Epithelial cell of prostate (primary cell): Measurements from ENCODE around the gene ZSWIM6.
"Not testable (repeated sequence)": the region's sequence is repeated elsewhere in the genome, so short reads cannot be mapped to it uniquely, and the experiment has no call there.

Experiments
- DNase-seq: peaks from one replicate; pipeline ENCODE4 v3.0.0-alpha.2; 2011; ENCODE audit warnings: low read depth, low spot score
- H3K27ac ChIP-seq: fragments of 450-650 bp; 2 replicates; pipeline ENCODE4 v1.5.1; 2017; ENCODE audit warnings: mild to moderate bottlenecking

ZSWIM6 gene

GRCh38 chr5:61402244-61402823 is 70.3 kb downstream of the ZSWIM6 start:
- no peak for DNase-seq
- no peak overlapping the region for H3K27ac ChIP-seq

- H3K27ac ChIP-seq = no peak overlapping the region
Observed at GRCh38 chr5:61402970-61403900, 71.2 kb downstream of the ZSWIM6 start.

GRCh38 chr5:61405511-61406295 is 73.6 kb downstream of the ZSWIM6 start:
- no peak for DNase-seq

More at GRCh38 chr5:61402970-61403900, 71.2 kb downstream of the ZSWIM6 start:
- no peak for DNase-seq

GRCh38 chr5:61406497-61406896 is 74.4 kb downstream of the ZSWIM6 start:
- not testable (repeated sequence) for DNase-seq, H3K27ac ChIP-seq

More at GRCh38 chr5:61405511-61406295, 73.6 kb downstream of the ZSWIM6 start:
- H3K27ac ChIP-seq = no peak overlapping the region

- peak overlapping the region; percentile 70 for H3K27ac ChIP-seq
- DNase-seq = no peak
Observed at GRCh38 chr5:61407706-61408270, 75.7 kb downstream of the ZSWIM6 start.

GRCh38 chr5:61408476-61409168 is 76.6 kb downstream of the ZSWIM6 start:
- H3K27ac ChIP-seq = peak overlapping the region; percentile 70

GRCh38 chr5:61409568-61409967 is 77.5 kb downstream of the ZSWIM6 start:
- H3K27ac ChIP-seq = peak overlapping the region; percentile 70
- DNase-seq = peak; percentile 74

More at GRCh38 chr5:61408476-61409168, 76.6 kb downstream of the ZSWIM6 start:
- DNase-seq = peak; percentile 98

- DNase-seq = no peak
- no peak overlapping the region for H3K27ac ChIP-seq
Observed at GRCh38 chr5:61410811-61411210, 78.8 kb downstream of the ZSWIM6 start.

GRCh38 chr5:61412361-61412760 is 80.3 kb downstream of the ZSWIM6 start:
- no peak overlapping the region for H3K27ac ChIP-seq
- no peak for DNase-seq

- H3K27ac ChIP-seq, DNase-seq: not testable (repeated sequence)
Observed at GRCh38 chr5:61413205-61413604, 81.1 kb downstream of the ZSWIM6 start.

GRCh38 chr5:61414806-61415205 is 82.7 kb downstream of the ZSWIM6 start:
- DNase-seq = no peak
- no peak overlapping the region for H3K27ac ChIP-seq

GRCh38 chr5:61416010-61416409 is 84.0 kb downstream of the ZSWIM6 start:
- DNase-seq = no peak
- H3K27ac ChIP-seq = peak overlapping the region; percentile 20

GRCh38 chr5:61416420-61416819 is 84.4 kb downstream of the ZSWIM6 start:
- H3K27ac ChIP-seq = peak overlapping the region; percentile 20
- no peak for DNase-seq

- no peak overlapping the region for H3K27ac ChIP-seq
- DNase-seq = no peak
Observed at GRCh38 chr5:61417340-61417739, 85.3 kb downstream of the ZSWIM6 start.

- DNase-seq = no peak
- no peak overlapping the region for H3K27ac ChIP-seq
Observed at GRCh38 chr5:61417851-61418250, 85.8 kb downstream of the ZSWIM6 start.

- H3K27ac ChIP-seq = no peak overlapping the region
- no peak for DNase-seq
Observed at GRCh38 chr5:61419106-61419505, 87.0 kb downstream of the ZSWIM6 start.

GRCh38 chr5:61420016-61420415 is 88.0 kb downstream of the ZSWIM6 start:
- no peak for DNase-seq
- H3K27ac ChIP-seq = no peak overlapping the region

GRCh38 chr5:61421262-61421661 is 89.2 kb downstream of the ZSWIM6 start:
- not testable (repeated sequence) for H3K27ac ChIP-seq, DNase-seq

GRCh38 chr5:61423487-61424145 is 91.6 kb downstream of the ZSWIM6 start:
- no peak overlapping the region for H3K27ac ChIP-seq

More at GRCh38 chr5:61423487-61424145, 91.6 kb downstream of the ZSWIM6 start:
- no peak for DNase-seq
